Mesenchymal stem cell (in vitro differentiated cells and primary cell): ENCODE measurements around the gene PRKCA.

Source experiments
- DNase-seq: peaks from one replicate; pipeline ENCODE4 v3.0.0-alpha.2; 2013
- H2AFZ ChIP-seq: one replicate; pipeline ENCODE4 v1.6.1; 2013; ENCODE audit warnings: low read depth, mild to moderate bottlenecking, control low read depth, inconsistent platforms, low read length, moderate library complexity
- H2AK5ac ChIP-seq: 2 replicates; pipeline ENCODE4 v1.6.1; 2013; ENCODE audit warnings: low read length, moderate library complexity, mild to moderate bottlenecking, inconsistent platforms; ENCODE audit not compliant: severe bottlenecking
- H2BK120ac ChIP-seq: one replicate; pipeline ENCODE4 v1.6.1; 2013; ENCODE audit warnings: low read depth, mild to moderate bottlenecking, inconsistent platforms, low read length, moderate library complexity
- H2BK12ac ChIP-seq, 2 experiments: one replicate each; pipeline ENCODE4 v1.6.1; 2013; ENCODE audit warnings: inconsistent platforms in 2 of 2, low read length in 2 of 2, mild to moderate bottlenecking in 2 of 2, moderate library complexity in 2 of 2, control low read depth in 1 of 2
- H2BK15ac ChIP-seq: one replicate; pipeline ENCODE4 v1.6.1; 2013; ENCODE audit warnings: mild to moderate bottlenecking, low read depth, inconsistent platforms; ENCODE audit not compliant: poor library complexity, severe bottlenecking
- H2BK5ac ChIP-seq: 2 replicates; pipeline ENCODE4 v1.6.1; 2013; ENCODE audit warnings: low read depth, mild to moderate bottlenecking, low read length, control low read depth, inconsistent platforms; ENCODE audit not compliant: poor library complexity, severe bottlenecking
- H3K14ac ChIP-seq, 2 experiments: one replicate each; pipeline ENCODE4 v1.6.1; 2013; ENCODE audit warnings: inconsistent platforms in 2 of 2, low read length in 2 of 2, control low read depth in 1 of 2, mild to moderate bottlenecking in 1 of 2, moderate library complexity in 1 of 2
- H3K18ac ChIP-seq, 2 experiments: one replicate each; pipeline ENCODE4 v1.6.1; 2013; ENCODE audit warnings: inconsistent platforms in 2 of 2, low read length in 2 of 2, control low read depth in 1 of 2, low read depth in 1 of 2, mild to moderate bottlenecking in 1 of 2
- H3K23ac ChIP-seq, 2 experiments: one replicate each; pipeline ENCODE4 v1.6.1; 2013; ENCODE audit warnings: inconsistent platforms in 2 of 2, low read length in 2 of 2, mild to moderate bottlenecking in 2 of 2, moderate library complexity in 2 of 2, control low read depth in 1 of 2
- H3K27ac ChIP-seq: 2 replicates; pipeline ENCODE4 v1.5.1; 2013; ENCODE audit warnings: mild to moderate bottlenecking, moderate library complexity, low read length, control low read depth, inconsistent platforms; ENCODE audit not compliant: poor library complexity, severe bottlenecking
- H3K27me3 ChIP-seq, 2 experiments: 2 replicates each; pipeline versions ENCODE4 v1.6.1 to v1.7.0; 2013; ENCODE audit warnings: low read length in 2 of 2, mild to moderate bottlenecking in 2 of 2, moderate library complexity in 2 of 2, control low read depth in 1 of 2, inconsistent platforms in 1 of 2; ENCODE audit not compliant: control insufficient read depth in 1 of 2, insufficient read depth in 1 of 2
- H3K36me3 ChIP-seq, 2 experiments: 2 replicates each; pipeline versions ENCODE4 v1.6.1 to v1.7.0; 2013; ENCODE audit warnings: low read length in 2 of 2, control low read depth in 1 of 2, inconsistent platforms in 1 of 2, low read depth in 1 of 2, mild to moderate bottlenecking in 1 of 2; ENCODE audit not compliant: insufficient read depth in 2 of 2, control insufficient read depth in 1 of 2
- H3K4ac ChIP-seq, 2 experiments: one replicate each; pipeline ENCODE4 v1.6.1; 2013; ENCODE audit warnings: inconsistent platforms in 2 of 2, low read length in 2 of 2, mild to moderate bottlenecking in 2 of 2, moderate library complexity in 2 of 2, control low read depth in 1 of 2, low read depth in 1 of 2
- H3K4me1 ChIP-seq: 2 replicates; pipeline ENCODE4 v1.6.1; 2013; ENCODE audit warnings: low read depth, low read length, control low read depth; ENCODE audit not compliant: control insufficient read depth, insufficient read depth
- H3K4me2 ChIP-seq: 2 replicates; pipeline ENCODE4 v1.6.1; 2013; ENCODE audit warnings: low read length, mild to moderate bottlenecking, inconsistent platforms; ENCODE audit not compliant: poor library complexity, severe bottlenecking
- H3K4me3 ChIP-seq, 2 experiments: 2 replicates each; pipeline versions ENCODE4 v1.5.1 to v1.7.0; 2013; ENCODE audit warnings: low read length in 2 of 2, mild to moderate bottlenecking in 2 of 2, control low read depth in 1 of 2, low read depth in 1 of 2; ENCODE audit not compliant: insufficient read depth in 1 of 2
- H3K79me1 ChIP-seq: replicated peaks from 2 replicates; pipeline ENCODE4 v1.6.1; 2013; ENCODE audit warnings: mild to moderate bottlenecking, control low read depth, low read length, inconsistent platforms; ENCODE audit not compliant: poor library complexity, severe bottlenecking
- H3K9ac ChIP-seq: 2 replicates; pipeline ENCODE4 v1.7.0; 2013; ENCODE audit warnings: mild to moderate bottlenecking, low read length, moderate library complexity
- H3K9me3 ChIP-seq: 2 replicates; pipeline ENCODE4 v1.7.0; 2013; ENCODE audit warnings: mild to moderate bottlenecking, low read length; ENCODE audit not compliant: control insufficient read depth
- H4K8ac ChIP-seq: one replicate; pipeline ENCODE4 v1.6.1; 2013; ENCODE audit warnings: inconsistent platforms, mild to moderate bottlenecking, low read length, moderate library complexity
- H4K91ac ChIP-seq: one replicate; pipeline ENCODE4 v1.6.1; 2013; ENCODE audit warnings: mild to moderate bottlenecking, low read length, inconsistent platforms
- WGBS: methylation state at CpG from one replicate; pipeline ENCODE4 v1.1.7; 2013; ENCODE audit warnings: mixed read lengths; 5-methylcytosine and 5-hydroxymethylcytosine counted together

PRKCA gene

DNA sequence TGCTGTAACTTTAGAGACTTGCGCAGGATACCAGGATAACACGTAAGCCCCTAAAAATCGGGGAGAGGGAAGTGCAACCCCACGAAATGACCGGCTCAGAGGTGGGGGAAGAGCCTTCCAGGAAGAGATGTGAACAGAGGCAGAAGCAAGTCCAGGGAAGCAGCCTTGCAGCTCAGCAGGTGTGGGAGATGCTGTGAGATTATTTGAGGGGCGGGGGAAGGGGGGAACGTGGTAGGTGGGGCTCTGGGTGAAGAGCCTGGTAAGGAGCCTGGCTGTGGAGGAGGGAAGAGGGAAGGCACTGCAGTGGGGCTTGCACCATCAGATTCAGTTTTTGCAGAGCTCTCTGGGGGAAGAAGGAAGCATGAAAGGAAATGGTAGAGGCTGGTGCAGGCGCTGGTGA is 437.1 kb downstream of the PRKCA start:
- H3K14ac ChIP-seq = no peak overlapping the region
- no peak overlapping the region for H3K4ac ChIP-seq
- no peak overlapping the region for H4K8ac ChIP-seq
- H2BK12ac ChIP-seq = no peak overlapping the region
- no peak overlapping the region for H2BK5ac ChIP-seq
- peaks cover 39 to 59% of the 10 kb centered on the region in 2 experiments for H3K36me3 ChIP-seq
- H3K23ac ChIP-seq = no peak overlapping the region
- no peaks in the 10 kb centered on the region for H3K9me3 ChIP-seq
- no peak overlapping the region for H2AK5ac ChIP-seq
- H3K4me3 ChIP-seq = no peak overlapping the region
- H3K18ac ChIP-seq = no peak overlapping the region
- no peak overlapping the region for H3K27ac ChIP-seq
- no peak overlapping the region for H3K9ac ChIP-seq
- no peaks in the 10 kb centered on the region for H3K4me1 ChIP-seq
- no peaks in the 10 kb centered on the region for H3K27me3 ChIP-seq
- H4K91ac ChIP-seq = no peak overlapping the region
- H3K79me1 ChIP-seq = no peaks in the 10 kb centered on the region
- no peak overlapping the region for H2BK15ac ChIP-seq
- H3K4me2 ChIP-seq = no peak overlapping the region
- 84% methylated on average over 8 of the region's 8 CpGs for WGBS
- no peak overlapping the region for H2AFZ ChIP-seq
- no peak overlapping the region for H2BK120ac ChIP-seq
- DNase-seq = no peak

DNA sequence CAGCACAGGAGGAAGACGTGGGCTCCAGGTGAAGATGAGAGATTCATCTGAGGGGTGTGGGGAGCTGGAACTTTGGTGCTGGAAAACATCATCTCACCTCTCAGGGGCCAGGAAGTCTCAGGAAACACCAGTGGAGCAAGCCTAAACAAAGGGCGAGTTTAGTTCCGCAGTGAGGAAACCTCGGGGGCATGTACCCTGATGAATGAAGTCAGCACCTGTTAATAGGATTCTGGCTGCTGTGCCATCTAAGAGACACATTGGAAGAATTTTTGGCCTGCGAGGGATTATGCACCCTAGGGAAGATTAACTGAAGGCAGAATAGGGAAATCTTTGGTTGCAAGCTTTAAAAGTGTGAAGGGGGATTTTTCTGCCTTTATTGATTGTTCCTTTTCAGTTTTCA is 437.8 kb downstream of the PRKCA start:
- 83% methylated on average over 5 of the region's 5 CpGs for WGBS
- Histone ChIP-seq H2BK120ac (no peak overlapping the region), H3K9me3 (no peaks in the 10 kb centered on the region)

DNA sequence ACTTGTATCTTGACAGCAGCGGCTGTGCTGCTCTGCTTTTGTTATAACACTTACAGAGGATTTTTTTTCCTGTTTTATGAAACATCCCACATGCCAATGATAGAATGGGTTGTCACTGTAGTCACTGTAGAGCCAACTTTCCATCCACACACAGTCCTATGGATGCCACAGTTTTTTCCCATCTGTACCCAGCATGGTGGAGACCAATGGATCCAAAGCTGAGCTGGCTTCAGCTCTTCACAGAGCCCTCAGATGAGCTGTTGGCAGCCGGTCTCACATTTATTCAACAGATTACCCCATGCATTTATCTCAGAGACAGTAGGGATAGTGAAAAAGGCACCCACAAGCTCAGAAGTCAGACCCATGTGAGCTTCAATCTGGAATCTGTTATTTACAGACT is 441.1 kb downstream of the PRKCA start:
- Histone ChIP-seq H3K27me3 (no peaks in the 10 kb centered on the region), H3K14ac (no peak overlapping the region), H3K23ac (no peak overlapping the region), H3K9me3 (no peaks in the 10 kb centered on the region), H2BK15ac (no peak overlapping the region), H2AFZ (no peak overlapping the region), H4K8ac (no peak overlapping the region), H3K4me3 (no peak overlapping the region), H2AK5ac (no peak overlapping the region), H2BK5ac (no peak overlapping the region), H3K18ac (no peak overlapping the region), H4K91ac (no peak overlapping the region), H3K4me2 (no peak overlapping the region), H3K4me1 (no peaks in the 10 kb centered on the region), H2BK12ac (no peak overlapping the region), H3K9ac (no peak overlapping the region), H3K4ac (no peak overlapping the region), H2BK120ac (no peak overlapping the region), H3K27ac (no peak overlapping the region), H3K36me3 (peaks cover 39 to 63% of the 10 kb centered on the region in 2 experiments), H3K79me1 (peaks cover 4% of the 10 kb centered on the region)
- 100% methylated on average over 2 of the region's 2 CpGs for WGBS
- DNase-seq = no peak

More for the DNA sequence above, 437.8 kb downstream of the PRKCA start:
- no peak overlapping the region for H2AFZ ChIP-seq
- H2BK12ac ChIP-seq = no peak overlapping the region
- no peaks in the 10 kb centered on the region for H3K4me1 ChIP-seq
- H3K23ac ChIP-seq = no peak overlapping the region
- H3K27ac ChIP-seq = no peak overlapping the region
- no peak overlapping the region for H3K18ac ChIP-seq
- H3K4me2 ChIP-seq = no peak overlapping the region
- no peak overlapping the region for H2BK15ac ChIP-seq
- no peak overlapping the region for H2AK5ac ChIP-seq
- no peak for DNase-seq
- H3K27me3 ChIP-seq = no peaks in the 10 kb centered on the region
- peaks cover 38 to 66% of the 10 kb centered on the region in 2 experiments for H3K36me3 ChIP-seq
- no peak overlapping the region for H3K14ac ChIP-seq
- H4K8ac ChIP-seq = no peak overlapping the region
- no peak overlapping the region for H4K91ac ChIP-seq
- no peak overlapping the region for H3K4ac ChIP-seq
- no peak overlapping the region for H3K4me3 ChIP-seq
- no peak overlapping the region for H3K9ac ChIP-seq
- no peak overlapping the region for H2BK5ac ChIP-seq
- no peaks in the 10 kb centered on the region for H3K79me1 ChIP-seq

DNA sequence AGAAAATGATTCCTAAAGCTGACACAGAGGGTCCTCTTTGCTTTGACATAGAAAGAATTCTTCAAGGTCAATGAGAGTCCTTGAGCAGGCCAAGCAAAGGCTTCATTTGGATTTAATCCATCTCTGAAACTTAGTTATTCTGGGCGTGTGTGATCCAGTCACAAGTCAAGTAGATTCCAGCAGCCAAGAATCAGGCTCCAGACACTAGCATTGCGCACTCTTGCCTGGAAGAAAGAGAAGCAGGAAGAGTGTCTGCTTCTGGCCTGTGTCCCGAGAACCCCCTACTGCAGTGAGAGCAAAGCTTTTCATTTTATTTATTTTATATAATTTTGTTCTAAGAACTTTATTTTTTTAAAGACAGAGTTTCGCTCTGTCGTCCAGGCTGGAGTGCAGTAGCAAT is 444.3 kb downstream of the PRKCA start:
- Histone ChIP-seq H2BK12ac (no peak overlapping the region), H4K91ac (no peak overlapping the region), H3K36me3 (peaks cover 47 to 53% of the 10 kb centered on the region in 2 experiments), H3K14ac (no peak overlapping the region), H3K18ac (no peak overlapping the region), H3K27me3 (no peaks in the 10 kb centered on the region), H2AFZ (no peak overlapping the region), H3K4me2 (no peak overlapping the region), H3K4ac (no peak overlapping the region), H3K79me1 (peaks cover 6% of the 10 kb centered on the region), H4K8ac (no peak overlapping the region), H2BK5ac (no peak overlapping the region), H2AK5ac (no peak overlapping the region), H3K4me1 (no peaks in the 10 kb centered on the region), H3K23ac (no peak overlapping the region), H3K4me3 (no peak overlapping the region), H3K27ac (no peak overlapping the region), H2BK120ac (no peak overlapping the region), H3K9ac (no peak overlapping the region), H3K9me3 (no peaks in the 10 kb centered on the region), H2BK15ac (no peak overlapping the region)
- no peak for DNase-seq
- 100% methylated on average over 4 of the region's 5 CpGs for WGBS
